ENCODE results near the gene ADORA2B. TPM values are rescaled to one million over a fixed set of nuclear protein-coding genes. Genes with fewer than 3 reads are reported as not detected.
"Not testable (repeated sequence)": the region's sequence is repeated elsewhere in the genome, so short reads cannot be mapped to it uniquely, and the experiment has no call there.

Gene ADORA2B
- total and polyA plus RNA-seq, 2 of the 4 experiments (the other 2 are of a cell fraction), result 5.2 to 5.5 TPM

DNA sequence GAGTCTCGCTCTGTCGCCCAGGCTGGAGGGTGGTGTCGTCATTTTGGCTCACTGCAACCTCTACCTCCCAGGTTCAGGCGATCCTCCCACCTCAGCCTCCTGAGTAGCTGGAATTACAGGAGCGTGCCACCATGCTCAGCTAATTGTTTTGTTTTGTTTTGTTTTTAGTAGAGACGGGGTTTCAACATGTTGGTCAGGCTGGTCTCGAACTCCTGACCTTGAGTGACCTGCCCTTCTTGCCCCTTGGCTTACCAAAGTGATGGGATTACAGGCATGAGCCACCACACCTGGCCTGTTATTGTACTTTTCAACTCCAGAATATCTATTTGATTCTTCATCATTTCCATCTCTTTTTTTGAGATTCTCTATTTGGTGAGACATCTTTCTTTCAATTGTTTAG, 9.0 kb upstream of the ADORA2B start:
- Histone ChIP-seq H2BK5ac (ENCODE audit: low read depth, low read length, poor library complexity, severe bottlenecking) (no peak overlapping the region), H4K20me1 (ENCODE audit: insufficient read depth, low read length) (no peaks in the 10 kb centered on the region), H2AFZ (replicated peaks; ENCODE audit: low read length, poor library complexity) (no peak overlapping the region), H3K18ac (ENCODE audit: low read depth, low read length) (no peak overlapping the region), H4K5ac (ENCODE audit: low read depth, low read length) (no peak overlapping the region), H3K4me3 (ENCODE audit: insufficient read depth, low read depth, low read length) (no peak overlapping the region), H4K91ac (ENCODE audit: insufficient read depth, low read depth, low read length) (no peak overlapping the region), H3K56ac (ENCODE audit: extremely low read depth, insufficient read depth, low read length) (no peak overlapping the region), H3K79me1 (ENCODE audit: low read depth in 1 of 2, low read length in 2 of 2) (no peaks in the 10 kb centered on the region), H2AK9ac (replicated peaks; ENCODE audit: low read depth, low read length, poor library complexity) (no peak overlapping the region), H3K27me3 (ENCODE audit: control insufficient read depth, insufficient read depth, low read length) (no peaks in the 10 kb centered on the region), H3K27ac (ENCODE audit: insufficient read depth, low read length) (no peak overlapping the region), H3K4me1 (ENCODE audit: control insufficient read depth, insufficient read depth, low read length) (no peaks in the 10 kb centered on the region), H3K23ac (ENCODE audit: low read depth, low read length) (no peak overlapping the region), H3K9me3 (ENCODE audit: control insufficient read depth, insufficient read depth, low read length) (no peaks in the 10 kb centered on the region), H2AK5ac (ENCODE audit: low read depth, low read length) (no peak overlapping the region), H3K4me2 (ENCODE audit: low read depth, low read length) (no peak overlapping the region), H3K9ac (ENCODE audit: low read depth, low read length) (no peak overlapping the region), H3K4ac (ENCODE audit: low read depth, low read length) (no peak overlapping the region), H2BK20ac (ENCODE audit: low read depth, low read length) (no peak overlapping the region), H2BK120ac (ENCODE audit: low read depth, low read length) (no peak overlapping the region), H4K8ac (ENCODE audit: low read depth in 2 of 2, low read length in 2 of 2) (no peak overlapping the region), H3K14ac (replicated peaks; ENCODE audit: low read depth, low read length) (no peak overlapping the region), H3K36me3 (ENCODE audit: control insufficient read depth, insufficient read depth, low read length) (no peaks in the 10 kb centered on the region), H2BK15ac (ENCODE audit: low read depth, low read length) (no peak overlapping the region), H3K9me1 (ENCODE audit: insufficient read depth, low read length) (0 out of 2 replicates have a peak, but pooled peaks cover 2% of the 10 kb centered on the region)
- TF ChIP-seq RCOR1 (IDR thresholded peaks at IDR 0.05; ENCODE audit: insufficient replicate concordance, low read length), result no peak
- no peak for TF ChIP-seq RFX5 (IDR thresholded peaks at IDR 0.05; ENCODE audit: low read depth, low read length)
- TF ChIP-seq MAZ (IDR thresholded peaks at IDR 0.05; ENCODE audit: borderline replicate concordance, low read depth, low read length), result no peak
- no peak for TF ChIP-seq POLR2A (IDR thresholded peaks at IDR 0.05; ENCODE audit: low read depth, low read length)
- no peak for TF ChIP-seq SMC3 (IDR thresholded peaks at IDR 0.05; ENCODE audit: low read depth, low read length)
- no peak for TF ChIP-seq NFE2L2 (IDR thresholded peaks at IDR 0.05; ENCODE audit: low read depth, low read length)
- no peak for TF ChIP-seq MAFK (IDR thresholded peaks at IDR 0.05; ENCODE audit: low read depth, low read length)
- ChIA-PET CTCF (no interaction called here), POLR2A (ENCODE audit: unreplicated experiment) (no interaction called here)
- WGBS, 2 experiments (ENCODE audit: extremely low coverage in 2 of 2, insufficient read length in 1 of 2), result no CpG with 5 or more reads among the region's 7 CpGs
- BruUV-seq (replicated peaks), result no TSS peak
- intact Hi-C loops (cut with micrococcal nuclease), result no loop called here
- no peak for ATAC-seq (ENCODE audit: low read depth)
- dilution Hi-C loops (cut with HindIII; ENCODE audit: low sequenced_read_pairs, unreplicated experiment), result no loop called here
- in situ Hi-C loops (cut with MboI; ENCODE audit: low sequenced_read_pairs), result no loop called here
- no peak for DNase-seq

DNA sequence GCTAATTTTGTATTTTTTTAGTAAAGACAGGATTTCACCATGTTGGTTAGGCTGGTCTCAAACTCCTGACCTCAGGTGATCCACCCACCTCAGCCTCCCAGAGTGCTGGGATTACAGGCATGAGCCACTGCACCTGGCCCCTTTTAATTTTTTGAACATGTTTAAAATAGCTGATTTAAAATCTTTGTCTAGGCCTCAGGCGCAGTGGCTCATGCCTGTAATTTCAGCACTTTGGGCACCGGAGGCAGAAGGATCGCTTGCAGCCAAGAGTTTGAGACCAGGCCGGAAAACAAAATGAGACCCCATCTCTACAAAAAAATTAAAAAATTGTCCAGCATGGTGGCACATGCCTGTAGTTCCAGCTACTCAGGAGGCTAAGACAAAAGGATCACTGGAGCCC, 8.4 kb upstream of the ADORA2B start:
- H3K9ac ChIP-seq (ENCODE audit: low read depth, low read length); H3K27me3 ChIP-seq (ENCODE audit: control insufficient read depth, insufficient read depth, low read length); H3K4me1 ChIP-seq (ENCODE audit: control insufficient read depth, insufficient read depth, low read length); H2AK9ac ChIP-seq (replicated peaks; ENCODE audit: low read depth, low read length, poor library complexity); H3K79me1 ChIP-seq (ENCODE audit: low read depth in 1 of 2, low read length in 2 of 2); H2BK120ac ChIP-seq (ENCODE audit: low read depth, low read length); H2BK5ac ChIP-seq (ENCODE audit: low read depth, low read length, poor library complexity, severe bottlenecking); H2AK5ac ChIP-seq (ENCODE audit: low read depth, low read length); H3K18ac ChIP-seq (ENCODE audit: low read depth, low read length); ATAC-seq (ENCODE audit: low read depth); H3K27ac ChIP-seq (ENCODE audit: insufficient read depth, low read length); H3K9me1 ChIP-seq (ENCODE audit: insufficient read depth, low read length); H4K5ac ChIP-seq (ENCODE audit: low read depth, low read length); intact Hi-C loops (cut with micrococcal nuclease); H3K56ac ChIP-seq (ENCODE audit: extremely low read depth, insufficient read depth, low read length); CTCF ChIA-PET; H4K20me1 ChIP-seq (ENCODE audit: insufficient read depth, low read length); DNase-seq; H3K36me3 ChIP-seq (ENCODE audit: control insufficient read depth, insufficient read depth, low read length); H2AFZ ChIP-seq (replicated peaks; ENCODE audit: low read length, poor library complexity); BruUV-seq (replicated peaks); H3K14ac ChIP-seq (replicated peaks; ENCODE audit: low read depth, low read length); POLR2A ChIA-PET (ENCODE audit: unreplicated experiment); H2BK20ac ChIP-seq (ENCODE audit: low read depth, low read length); H3K4me3 ChIP-seq (ENCODE audit: insufficient read depth, low read depth, low read length); in situ Hi-C loops (cut with MboI; ENCODE audit: low sequenced_read_pairs); H4K91ac ChIP-seq (ENCODE audit: insufficient read depth, low read depth, low read length); H3K9me3 ChIP-seq (ENCODE audit: control insufficient read depth, insufficient read depth, low read length); H3K4me2 ChIP-seq (ENCODE audit: low read depth, low read length); H2BK15ac ChIP-seq (ENCODE audit: low read depth, low read length); dilution Hi-C loops (cut with HindIII; ENCODE audit: low sequenced_read_pairs, unreplicated experiment); H4K8ac ChIP-seq (ENCODE audit: low read depth in 2 of 2, low read length in 2 of 2); H3K23ac ChIP-seq (ENCODE audit: low read depth, low read length); H3K4ac ChIP-seq (ENCODE audit: low read depth, low read length): not testable (repeated sequence)
- no CpG with 5 or more reads among the region's 4 CpGs for WGBS, 2 experiments (ENCODE audit: extremely low coverage in 2 of 2, insufficient read length in 1 of 2)

All from IMR-90 (cell line).